ENCODE data around the gene LSAMP. TPM values are rescaled to one million over a fixed set of nuclear protein-coding genes. Genes with fewer than 3 reads are reported as not detected.

LSAMP gene
- total and polyA plus RNA-seq, 2 experiments from 2014 or later: 2.0 to 2.9 TPM

GRCh38 chr3:115814778-115815380 is 630.4 kb downstream of the LSAMP start:
- peak overlapping the region; percentile 22; the same call in 1 of the 2 replicates for H3K4me2 ChIP-seq
- peak; percentile 96 for ATAC-seq
- peaks cover 2% of the 10 kb centered on the region for H3K27me3 Mint-ChIP-seq (ENCODE audit: insufficient read depth, low read depth, poor library complexity)
- H3K9me3 Mint-ChIP-seq: no peaks in the 10 kb centered on the region
- no peaks in the 10 kb centered on the region for H3K36me3 Mint-ChIP-seq (ENCODE audit: low read depth)
- peaks cover 7% of the 10 kb centered on the region for H3K4me1 ChIP-seq (ENCODE audit: insufficient read depth)
- H3K27ac Mint-ChIP-seq: no peak overlapping the region
- TF ChIP-seq CTCF (conservative IDR thresholded peaks at IDR 0.05; ENCODE audit: low read depth in 2 of 2) (peak; percentile 89 to 99), ZNF331 (CRISPR knock-in tag; IDR thresholded peaks at IDR 0.05; ENCODE audit: low read depth) (no peak)
- peak; percentile 91 for DNase-seq (ENCODE audit: low spot score)
- H3K9me2 ChIP-seq (ENCODE audit: insufficient read depth): no peaks in the 10 kb centered on the region
- no peaks in the 10 kb centered on the region for H4K20me1 ChIP-seq (replicated peaks; ENCODE audit: insufficient read depth)
- no peak overlapping the region for H3K4me3 Mint-ChIP-seq
- no peaks in the 10 kb centered on the region for H3F3A ChIP-seq (replicated peaks; ENCODE audit: low read depth)
- no peak overlapping the region for H3K27ac ChIP-seq (ENCODE audit: low read depth)
- no peaks in the 10 kb centered on the region for H3K27me3 ChIP-seq (ENCODE audit: insufficient read depth)
- H3K36me3 ChIP-seq (ENCODE audit: insufficient read depth): no peaks in the 10 kb centered on the region
- H3K4me3 ChIP-seq: no peak overlapping the region
- peaks cover 8% of the 10 kb centered on the region; the same call in 2 of the 3 replicates for H3K4me1 Mint-ChIP-seq
- no peak overlapping the region for H2AFZ ChIP-seq
- H3K79me2 ChIP-seq (replicated peaks; ENCODE audit: insufficient read depth): no peaks in the 10 kb centered on the region

- ATAC-seq: no peak
- H3K4me1 Mint-ChIP-seq: peaks cover 8% of the 10 kb centered on the region; the same call in 2 of the 3 replicates
- TF ChIP-seq EZH2 (IDR thresholded peaks at IDR 0.05; ENCODE audit: low read depth, unreplicated experiment) (no peak), NANOG (IDR thresholded peaks at IDR 0.05; ENCODE audit: borderline replicate concordance) (no peak), EZH2phosphoT487 (IDR thresholded peaks at IDR 0.05; ENCODE audit: unreplicated experiment) (no peak), POLR2AphosphoS5 (IDR thresholded peaks at IDR 0.05; ENCODE audit: low read depth) (no peak), ZNF331 (CRISPR knock-in tag; IDR thresholded peaks at IDR 0.05; ENCODE audit: low read depth) (no peak), ZNF114 (CRISPR knock-in tag; IDR thresholded peaks at IDR 0.05) (no peak), ETS1 (IDR thresholded peaks at IDR 0.05) (no peak), CTCF (conservative IDR thresholded peaks at IDR 0.05; ENCODE audit: low read depth in 2 of 2) (no peak), CREB1 (CRISPR knock-in tag; IDR thresholded peaks at IDR 0.05; ENCODE audit: low read depth) (no peak)
- TF ChIP-seq, protein P1, sequence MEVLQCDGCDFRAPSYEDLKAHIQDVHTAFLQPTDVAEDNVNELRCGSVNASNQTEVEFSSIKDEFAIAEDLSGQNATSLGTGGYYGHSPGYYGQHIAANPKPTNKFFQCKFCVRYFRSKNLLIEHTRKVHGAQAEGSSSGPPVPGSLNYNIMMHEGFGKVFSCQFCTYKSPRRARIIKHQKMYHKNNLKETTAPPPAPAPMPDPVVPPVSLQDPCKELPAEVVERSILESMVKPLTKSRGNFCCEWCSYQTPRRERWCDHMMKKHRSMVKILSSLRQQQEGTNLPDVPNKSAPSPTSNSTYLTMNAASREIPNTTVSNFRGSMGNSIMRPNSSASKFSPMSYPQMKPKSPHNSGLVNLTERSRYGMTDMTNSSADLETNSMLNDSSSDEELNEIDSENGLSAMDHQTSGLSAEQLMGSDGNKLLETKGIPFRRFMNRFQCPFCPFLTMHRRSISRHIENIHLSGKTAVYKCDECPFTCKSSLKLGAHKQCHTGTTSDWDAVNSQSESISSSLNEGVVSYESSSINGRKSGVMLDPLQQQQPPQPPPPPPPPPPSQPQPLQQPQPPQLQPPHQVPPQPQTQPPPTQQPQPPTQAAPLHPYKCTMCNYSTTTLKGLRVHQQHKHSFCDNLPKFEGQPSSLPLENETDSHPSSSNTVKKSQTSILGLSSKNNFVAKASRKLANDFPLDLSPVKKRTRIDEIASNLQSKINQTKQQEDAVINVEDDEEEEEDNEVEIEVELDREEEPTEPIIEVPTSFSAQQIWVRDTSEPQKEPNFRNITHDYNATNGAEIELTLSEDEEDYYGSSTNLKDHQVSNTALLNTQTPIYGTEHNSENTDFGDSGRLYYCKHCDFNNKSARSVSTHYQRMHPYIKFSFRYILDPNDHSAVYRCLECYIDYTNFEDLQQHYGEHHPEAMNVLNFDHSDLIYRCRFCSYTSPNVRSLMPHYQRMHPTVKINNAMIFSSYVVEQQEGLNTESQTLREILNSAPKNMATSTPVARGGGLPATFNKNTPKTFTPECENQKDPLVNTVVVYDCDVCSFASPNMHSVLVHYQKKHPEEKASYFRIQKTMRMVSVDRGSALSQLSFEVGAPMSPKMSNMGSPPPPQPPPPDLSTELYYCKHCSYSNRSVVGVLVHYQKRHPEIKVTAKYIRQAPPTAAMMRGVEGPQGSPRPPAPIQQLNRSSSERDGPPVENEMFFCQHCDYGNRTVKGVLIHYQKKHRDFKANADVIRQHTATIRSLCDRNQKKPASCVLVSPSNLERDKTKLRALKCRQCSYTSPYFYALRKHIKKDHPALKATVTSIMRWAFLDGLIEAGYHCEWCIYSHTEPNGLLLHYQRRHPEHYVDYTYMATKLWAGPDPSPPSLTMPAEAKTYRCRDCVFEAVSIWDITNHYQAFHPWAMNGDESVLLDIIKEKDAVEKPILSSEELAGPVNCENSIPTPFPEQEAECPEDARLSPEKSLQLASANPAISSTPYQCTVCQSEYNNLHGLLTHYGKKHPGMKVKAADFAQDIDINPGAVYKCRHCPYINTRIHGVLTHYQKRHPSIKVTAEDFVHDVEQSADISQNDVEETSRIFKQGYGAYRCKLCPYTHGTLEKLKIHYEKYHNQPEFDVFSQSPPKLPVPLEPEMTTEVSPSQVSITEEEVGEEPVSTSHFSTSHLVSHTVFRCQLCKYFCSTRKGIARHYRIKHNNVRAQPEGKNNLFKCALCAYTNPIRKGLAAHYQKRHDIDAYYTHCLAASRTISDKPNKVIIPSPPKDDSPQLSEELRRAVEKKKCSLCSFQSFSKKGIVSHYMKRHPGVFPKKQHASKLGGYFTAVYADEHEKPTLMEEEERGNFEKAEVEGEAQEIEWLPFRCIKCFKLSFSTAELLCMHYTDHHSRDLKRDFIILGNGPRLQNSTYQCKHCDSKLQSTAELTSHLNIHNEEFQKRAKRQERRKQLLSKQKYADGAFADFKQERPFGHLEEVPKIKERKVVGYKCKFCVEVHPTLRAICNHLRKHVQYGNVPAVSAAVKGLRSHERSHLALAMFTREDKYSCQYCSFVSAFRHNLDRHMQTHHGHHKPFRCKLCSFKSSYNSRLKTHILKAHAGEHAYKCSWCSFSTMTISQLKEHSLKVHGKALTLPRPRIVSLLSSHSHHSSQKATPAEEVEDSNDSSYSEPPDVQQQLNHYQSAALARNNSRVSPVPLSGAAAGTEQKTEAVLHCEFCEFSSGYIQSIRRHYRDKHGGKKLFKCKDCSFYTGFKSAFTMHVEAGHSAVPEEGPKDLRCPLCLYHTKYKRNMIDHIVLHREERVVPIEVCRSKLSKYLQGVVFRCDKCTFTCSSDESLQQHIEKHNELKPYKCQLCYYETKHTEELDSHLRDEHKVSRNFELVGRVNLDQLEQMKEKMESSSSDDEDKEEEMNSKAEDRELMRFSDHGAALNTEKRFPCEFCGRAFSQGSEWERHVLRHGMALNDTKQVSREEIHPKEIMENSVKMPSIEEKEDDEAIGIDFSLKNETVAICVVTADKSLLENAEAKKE (CRISPR knock-in tag; IDR thresholded peaks at IDR 0.05): no peak
Measured at GRCh38 chr3:115814006-115814405, 631.3 kb downstream of the LSAMP start.

More at GRCh38 chr3:115814006-115814405, 631.3 kb downstream of the LSAMP start:
- H3K9me3 Mint-ChIP-seq: no peaks in the 10 kb centered on the region
- DNase-seq (ENCODE audit: low spot score): no peak
- H3K9me2 ChIP-seq (ENCODE audit: insufficient read depth): no peaks in the 10 kb centered on the region
- H3K27ac Mint-ChIP-seq: no peak overlapping the region
- no peaks in the 10 kb centered on the region for H4K20me1 ChIP-seq (replicated peaks; ENCODE audit: insufficient read depth)
- H3K4me2 ChIP-seq: peak overlapping the region; percentile 22; the same call in 1 of the 2 replicates
- no peaks in the 10 kb centered on the region for H3K27me3 ChIP-seq (ENCODE audit: insufficient read depth)
- no peaks in the 10 kb centered on the region for H3K79me2 ChIP-seq (replicated peaks; ENCODE audit: insufficient read depth)
- no peak overlapping the region for H3K4me3 Mint-ChIP-seq
- no peaks in the 10 kb centered on the region for H3K36me3 ChIP-seq (ENCODE audit: insufficient read depth)
- H3K4me3 ChIP-seq: no peak overlapping the region
- H3F3A ChIP-seq (replicated peaks; ENCODE audit: low read depth): no peaks in the 10 kb centered on the region
- H3K36me3 Mint-ChIP-seq (ENCODE audit: low read depth): no peaks in the 10 kb centered on the region
- no peak overlapping the region for H3K27ac ChIP-seq (ENCODE audit: low read depth)
- peaks cover 2% of the 10 kb centered on the region for H3K27me3 Mint-ChIP-seq (ENCODE audit: insufficient read depth, low read depth, poor library complexity)
- H3K4me1 ChIP-seq (ENCODE audit: insufficient read depth): peaks cover 7% of the 10 kb centered on the region
- H2AFZ ChIP-seq: no peak overlapping the region
